A549 (cell line): ENCODE measurements around the gene BRPF3. TPM values are rescaled to one million over a fixed set of nuclear protein-coding genes. Genes with fewer than 3 reads are reported as not detected.

Source experiments
- ATAC-seq, 2 experiments: fragments of 200-7000 bp in 1 of 2; fragments of >200 bp in 1 of 2; cut with Nextera tagmentation in 1 of 2; cut with Tn5 transposase in 1 of 2; 3 replicates each; pipeline versions ENCODE4 v1.8.0 to v1.9.1; 2018 to 2020; ENCODE audit warnings: mild to moderate bottlenecking in 1 of 2, moderate library complexity in 1 of 2
- CTCF ChIA-PET: fragments of 300-600 bp; sonication (Branson Sonifier 250); formaldehyde crosslinking; extraction: SDS; loops from one replicate; lab custom pipeline; 2021; ENCODE audit warnings: antibody characterized with exemption, inconsistent platforms; lab: Yijun Ruan, JAX
- POLR2A ChIA-PET: fragments of 350-600 bp; formaldehyde crosslinking; extraction: SDS; loops from one replicate; lab custom pipeline; 2021; ENCODE audit warnings: antibody characterized with exemption, inconsistent platforms; lab: Yijun Ruan, JAX
- DNase-seq, 2 experiments: peaks; one replicate each; pipeline versions ENCODE4 v3.0.0 to v3.0.0-alpha.2; 2011 to 2016; ENCODE audit warnings: low read depth in 1 of 2, low spot score in 1 of 2
- FAIRE-seq: peaks from 2 replicates; lab custom pipeline; 2011; peaks lifted over from hg19 to GRCh38; lab: Jason Lieb, UNC
- H3K27ac ChIP-seq, 2 experiments: fragments of >200 bp; sonication (Bioruptor Twin); formaldehyde crosslinking; 3 replicates each; pipeline ENCODE4 v1.5.1; 2016 to 2017
- H3K4me1 ChIP-seq: fragments of >200 bp; sonication (Bioruptor Twin); formaldehyde crosslinking; 3 replicates; pipeline ENCODE4 v1.6.1; 2016
- H3K4me2 ChIP-seq: fragments of >200 bp; sonication (Bioruptor Twin); formaldehyde crosslinking; 3 replicates; pipeline ENCODE4 v1.6.1; 2016
- H3K4me3 ChIP-seq: fragments of >200 bp; sonication (Bioruptor Twin); formaldehyde crosslinking; 3 replicates; pipeline ENCODE4 v1.5.1; 2016
- H3K9me3 ChIP-seq: fragments of >200 bp; sonication (Bioruptor Twin); formaldehyde crosslinking; 3 replicates; pipeline ENCODE4 v1.6.1; 2016
- CBX8 ChIP-seq: fragments of 200-600 bp; sonication (generic); IDR thresholded peaks from 2 replicates; pipeline ENCODE4 v1.6.1; 2016
- CEBPB ChIP-seq, 2 experiments: fragments of >200 bp in 1 of 2; sonication (Bioruptor Twin) in 1 of 2; formaldehyde crosslinking in 1 of 2; IDR thresholded peaks; 2 replicates each; pipeline ENCODE4 v1.6.1; 2012 to 2016
- CTCF ChIP-seq: fragments of >200 bp; sonication (Bioruptor Twin); formaldehyde crosslinking; IDR thresholded peaks from 3 replicates; pipeline ENCODE4 v1.5.1; 2016
- ELK1 ChIP-seq: fragments of 150-350 bp; IDR thresholded peaks from 2 replicates; pipeline ENCODE4 v1.6.1; 2014; ENCODE audit warnings: low read depth, mild to moderate bottlenecking, low read length
- FOSB ChIP-seq: fragments of 250-450 bp; sonication (Bioruptor Pico); IDR thresholded peaks from 2 replicates; pipeline ENCODE4 v1.5.0; 2020; ENCODE audit warnings: mild to moderate bottlenecking, moderate library complexity
- HES2 ChIP-seq: fragments of >200 bp; sonication (Bioruptor Twin); formaldehyde crosslinking; IDR thresholded peaks from 2 replicates; pipeline ENCODE4 v1.6.1; 2016
- HOXA7 ChIP-seq: fragments of 250-450 bp; sonication (Bioruptor Pico); IDR thresholded peaks from 2 replicates; pipeline ENCODE4 v1.5.0; 2020; ENCODE audit warnings: mild to moderate bottlenecking, moderate library complexity
- HOXB13 ChIP-seq: fragments of 250-450 bp; sonication (Bioruptor Pico); IDR thresholded peaks from 2 replicates; pipeline ENCODE4 v1.5.0; 2020; ENCODE audit warnings: low read depth, mild to moderate bottlenecking, moderate library complexity
- KDM1A ChIP-seq: fragments of 200-600 bp; sonication (generic); IDR thresholded peaks from 2 replicates; pipeline ENCODE4 v1.6.1; 2016; ENCODE audit warnings: low read depth, mild to moderate bottlenecking
- NFE2L2 ChIP-seq: fragments of 150-350 bp; conservative IDR thresholded peaks from 2 replicates; pipeline ENCODE4 v1.6.1; 2014; ENCODE audit warnings: low read length
- NPAS2 ChIP-seq: fragments of 250-450 bp; sonication (Bioruptor Pico); IDR thresholded peaks from 2 replicates; pipeline ENCODE4 v1.8.0; 2022; ENCODE audit warnings: mild to moderate bottlenecking, moderate library complexity, borderline replicate concordance
- NR3C1 ChIP-seq: fragments of >200 bp; sonication (Bioruptor Twin); formaldehyde crosslinking; IDR thresholded peaks from 3 replicates; pipeline ENCODE4 v1.6.1; 2017
- POLR2A ChIP-seq: IDR thresholded peaks from 2 replicates; pipeline ENCODE4 v1.6.1; 2012; ENCODE audit warnings: mild to moderate bottlenecking, low read length
- RAD21 ChIP-seq, 2 experiments: fragments of >200 bp in 1 of 2; sonication (Bioruptor Twin) in 1 of 2; formaldehyde crosslinking in 1 of 2; IDR thresholded peaks in 1 of 2; conservative IDR thresholded peaks in 1 of 2; 2 replicates in 1 of 2; 3 replicates in 1 of 2; pipeline ENCODE4 v1.6.1; 2012 to 2018; ENCODE audit warnings: inconsistent platforms in 1 of 2
- RARB ChIP-seq: fragments of 250-450 bp; sonication (Bioruptor Pico); IDR thresholded peaks from 2 replicates; pipeline ENCODE4 v1.8.0; 2021; ENCODE audit warnings: mild to moderate bottlenecking, moderate library complexity
- RFX5 ChIP-seq: fragments of 450-650 bp; IDR thresholded peaks from 2 replicates; pipeline ENCODE4 v1.7.1; 2014; ENCODE audit warnings: antibody characterized with exemption, mild to moderate bottlenecking, moderate library complexity
- SMC3 ChIP-seq: fragments of >200 bp; sonication (Bioruptor Twin); formaldehyde crosslinking; IDR thresholded peaks from 3 replicates; pipeline ENCODE4 v1.6.1; 2018; ENCODE audit warnings: inconsistent platforms
- ZC3H11A ChIP-seq: fragments of 450-650 bp; IDR thresholded peaks from 2 replicates; pipeline ENCODE4 v1.6.1; 2014; ENCODE audit warnings: antibody characterized with exemption, mild to moderate bottlenecking
- ZFP36 ChIP-seq: fragments of 450-650 bp; IDR thresholded peaks from 2 replicates; pipeline ENCODE4 v1.6.1; 2014; ENCODE audit warnings: borderline replicate concordance; ENCODE audit not compliant: partially characterized antibody
- WGBS: methylation state at CpG from one replicate; pipeline ENCODE4 v1.1.6; 2017; ENCODE audit errors: missing lambda C conversion rate; 5-methylcytosine and 5-hydroxymethylcytosine counted together
- polyA plus RNA-seq, 4 experiments: library from polyadenylated mRNA; depleted of rRNA in 3 of 4; stranded (reverse); fragments of >200 nt; fragmentation: RNase III in 1 of 4; extraction: RNeasy Plus Mini Kit Qiagen cat#74134 plus additional on column Dnase treatment in 1 of 4; gene quantifications; 2 replicates in 3 of 4; 3 replicates in 1 of 4; pipeline ENCODE4 v1.2.3, GENCODE V29; 2011 to 2017

BRPF3 gene
- polyA plus RNA-seq, 2 of the 4 experiments (the other 2 are of a cell fraction): 9.8 to 11.2 TPM

- DNase-seq: no peak
- no peak overlapping the region for H3K4me3 ChIP-seq
- peaks cover 3% of the 10 kb centered on the region; the same call in 1 of the 3 replicates for H3K4me1 ChIP-seq
- no peaks in the 10 kb centered on the region for H3K9me3 ChIP-seq
- CTCF ChIA-PET: no interaction called here
- H3K4me2 ChIP-seq: no peak overlapping the region
- ATAC-seq: no peak
- WGBS: 100% methylated on average over 1 of the region's 4 CpGs
- POLR2A ChIA-PET: no interaction called here
- FAIRE-seq: no peak
- TF ChIP-seq NR3C1 (no peak), HOXA7 (CRISPR knock-in tag) (no peak), CTCF (no peak), POLR2A (no peak), HES2 (no peak), CEBPB (IDR thresholded peaks at IDR 0.05) (no peak), NFE2L2 (no peak), ZC3H11A (no peak), ZFP36 (no peak), NPAS2 (CRISPR knock-in tag) (no peak), HOXB13 (CRISPR knock-in tag) (no peak), KDM1A (no peak), CBX8 (no peak)
- H3K27ac ChIP-seq: no peak overlapping the region
Observed at GRCh38 chr6:36202101-36202500, 5.6 kb downstream of the BRPF3 start.

GRCh38 chr6:36204068-36204753 is 7.7 kb downstream of the BRPF3 start:
- CTCF ChIA-PET: no interaction called here
- H3K9me3 ChIP-seq: no peaks in the 10 kb centered on the region
- no peak overlapping the region for H3K4me2 ChIP-seq
- no peak for ATAC-seq
- 90% methylated on average over 10 of the region's 10 CpGs for whole genome bisulfite sequencing
- no peak for TF ChIP-seq CBX8
- TF ChIP-seq POLR2A: no peak
- no peak for TF ChIP-seq RAD21 (conservative IDR thresholded peaks at IDR 0.05 in 1 of 2, IDR thresholded peaks at IDR 0.05 in 1 of 2)
- no peak for TF ChIP-seq CTCF
- no peak for TF ChIP-seq ELK1
- TF ChIP-seq ZC3H11A: no peak
- no peak for DNase-seq
- H3K4me1 ChIP-seq: no peaks in the 10 kb centered on the region
- no peak overlapping the region for H3K4me3 ChIP-seq
- H3K27ac ChIP-seq: no peak overlapping the region
- no peak for FAIRE-seq
- POLR2A ChIA-PET: no interaction called here

GRCh38 chr6:36207155-36207554 is 10.6 kb downstream of the BRPF3 start:
- CTCF ChIA-PET: interaction anchor here (1.0 to 2.3 kb wide), 5 partner anchors 9 to 139 kb away, joined by 3 to 7 read pairs (median 4); no protein-coding TSS in a partner anchor
- no peak for ATAC-seq
- H3K4me1 ChIP-seq: no peaks in the 10 kb centered on the region
- TF ChIP-seq ELK1 (no peak), CTCF (no peak), CEBPB (IDR thresholded peaks at IDR 0.05) (no peak), ZFP36 (no peak), RARB (CRISPR knock-in tag) (no peak), RFX5 (no peak), NFE2L2 (no peak), FOSB (no peak), SMC3 (no peak), POLR2A (no peak)
- H3K27ac ChIP-seq: no peak overlapping the region
- DNase-seq: no peak
- H3K9me3 ChIP-seq: no peaks in the 10 kb centered on the region
- H3K4me3 ChIP-seq: no peak overlapping the region
- H3K4me2 ChIP-seq: no peak overlapping the region
- POLR2A ChIA-PET: no interaction called here
- no peak for FAIRE-seq
- WGBS: 93% methylated on average over 8 of the region's 8 CpGs
